Measurements from ENCODE around the gene SCN10A. TPM values are rescaled to one million over a fixed set of nuclear protein-coding genes. Genes with fewer than 3 reads are reported as not detected.

Gene SCN10A
- total and polyA plus RNA-seq, 5 donors = 0.07 to 0.31 (median 0.15) TPM; not detected in 1

DNA sequence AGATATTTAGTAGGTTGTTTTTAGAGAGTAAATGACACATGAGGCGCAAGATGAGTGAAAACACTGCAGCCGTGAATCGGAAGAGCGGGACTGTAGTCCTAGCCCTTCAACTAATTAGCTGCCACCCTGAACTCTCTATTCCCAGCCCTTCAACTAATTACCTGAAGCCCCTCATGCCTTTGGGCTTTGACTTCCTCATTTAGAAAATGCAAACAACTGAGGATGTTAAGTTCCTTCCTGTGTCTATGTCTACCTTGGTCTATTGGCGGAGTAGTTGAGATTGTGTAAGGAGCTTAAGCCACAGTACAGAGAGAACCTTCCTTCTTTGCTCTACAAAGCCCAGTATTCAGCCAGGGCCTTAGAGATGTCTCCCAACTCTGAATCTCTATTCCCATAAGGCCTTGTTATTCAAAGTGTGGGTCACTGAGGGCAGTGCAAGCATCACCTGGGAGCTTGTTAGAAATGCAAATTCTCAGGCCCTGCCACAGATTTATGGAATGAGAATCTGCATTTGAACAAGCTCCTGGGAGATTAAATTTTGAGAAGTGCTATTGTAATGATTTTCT lies 94.7 kb downstream of the SCN10A start:
- DNase-seq (no peak), ATAC-seq (no peak)
- Histone ChIP-seq H3K27me3 (ENCODE audit: control insufficient read depth, insufficient read depth) (no peaks in the 10 kb centered on the region), H3K4me1 (ENCODE audit: control insufficient read depth, insufficient read depth, low read length) (no peaks in the 10 kb centered on the region), H3K9me3 (ENCODE audit: control insufficient read depth, low read length) (no peaks in the 10 kb centered on the region), H3K4me3 (ENCODE audit: low read length) (no peak overlapping the region), H3K27ac (ENCODE audit: low read length) (no peak overlapping the region)
- 88% methylated on average over 5 of the region's 5 CpGs for WGBS
- intact Hi-C loops (cut with DNase I) = no loop called here

DNA sequence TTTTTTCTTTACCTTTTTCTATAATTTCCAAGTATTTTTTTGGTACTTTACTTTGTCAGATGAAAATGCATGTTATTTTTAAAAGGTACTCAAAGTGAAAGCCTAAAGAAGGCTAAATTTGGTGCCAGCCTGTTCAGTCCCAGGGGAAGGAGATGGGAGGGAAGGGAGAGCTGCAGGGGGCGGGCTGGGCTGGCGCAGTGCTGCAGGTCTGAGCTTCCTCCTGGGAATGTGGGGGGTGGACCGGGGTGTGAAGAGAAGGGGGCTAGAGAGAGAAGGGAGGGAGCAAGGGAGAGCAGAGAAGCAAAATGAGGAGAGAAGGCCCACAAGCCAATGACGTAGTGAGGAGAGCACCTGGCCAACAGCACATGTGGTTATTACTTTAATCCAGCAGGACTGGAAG lies 95.6 kb downstream of the SCN10A start:
- Histone ChIP-seq H3K4me1 (ENCODE audit: control insufficient read depth, insufficient read depth, low read length) (no peaks in the 10 kb centered on the region), H3K27ac (ENCODE audit: low read length) (peak overlapping the region; percentile 8), H3K9me3 (ENCODE audit: control insufficient read depth, low read length) (no peaks in the 10 kb centered on the region), H3K27me3 (ENCODE audit: control insufficient read depth, insufficient read depth) (no peaks in the 10 kb centered on the region), H3K4me3 (ENCODE audit: low read length) (no peak overlapping the region)
- ATAC-seq (no peak), DNase-seq (no peak)
- 45% methylated on average over 4 of the region's 4 CpGs for WGBS
- intact Hi-C loops (cut with DNase I) = no loop called here

- peak; percentile 34 to 80 (median 77) for DNase-seq
- H3K9me3 ChIP-seq (ENCODE audit: control insufficient read depth, low read length) = no peaks in the 10 kb centered on the region
- peak; percentile 92 to 93 for ATAC-seq
- no peaks in the 10 kb centered on the region for H3K4me1 ChIP-seq (ENCODE audit: control insufficient read depth, insufficient read depth, low read length)
- WGBS = 80% methylated on average over 5 of the region's 5 CpGs
- H3K27ac ChIP-seq (ENCODE audit: low read length) = peak overlapping the region; percentile 83
- intact Hi-C loops (cut with DNase I) = no loop called here
- no peaks in the 10 kb centered on the region for H3K27me3 ChIP-seq (ENCODE audit: control insufficient read depth, insufficient read depth)
- H3K4me3 ChIP-seq (ENCODE audit: low read length) = no peak overlapping the region
These were observed 98.4 kb downstream of the SCN10A start for GRCh38 chr3:38717355-38718240.

- H3K27ac ChIP-seq (ENCODE audit: low read length) = no peak overlapping the region
- DNase-seq (no peak), ATAC-seq (no peak)
- WGBS = 78% methylated on average over 2 of the region's 2 CpGs
- intact Hi-C loops (cut with DNase I) = no loop called here
- no peaks in the 10 kb centered on the region for H3K27me3 ChIP-seq (ENCODE audit: control insufficient read depth, insufficient read depth)
- no peak overlapping the region for H3K4me3 ChIP-seq (ENCODE audit: low read length)
- H3K9me3 ChIP-seq (ENCODE audit: control insufficient read depth, low read length) = no peaks in the 10 kb centered on the region
- H3K4me1 ChIP-seq (ENCODE audit: control insufficient read depth, insufficient read depth, low read length) = no peaks in the 10 kb centered on the region
These were observed 102.9 kb downstream of the SCN10A start for GRCh38 chr3:38713121-38713520.

DNA sequence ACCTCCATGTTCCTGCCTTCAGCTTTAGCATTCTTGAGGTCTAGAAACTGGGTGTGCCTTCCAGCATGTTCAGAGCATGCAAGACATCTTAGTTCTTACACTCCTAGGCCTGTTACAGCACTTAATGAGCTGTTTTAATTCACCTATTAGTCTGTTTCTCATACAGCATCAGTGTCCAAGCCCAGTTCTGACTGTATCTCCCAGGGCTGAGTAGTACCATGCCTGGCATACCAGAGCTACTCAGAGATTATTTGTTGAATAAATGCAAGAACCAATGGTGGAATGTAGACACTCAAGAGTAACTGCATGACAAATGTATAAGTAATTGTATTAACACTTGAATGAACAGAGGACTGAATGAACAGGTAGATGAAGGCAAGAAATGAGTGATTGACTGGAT lies 104.7 kb downstream of the SCN10A start:
- Histone ChIP-seq H3K27me3 (ENCODE audit: control insufficient read depth, insufficient read depth) (no peaks in the 10 kb centered on the region), H3K9me3 (ENCODE audit: control insufficient read depth, low read length) (no peaks in the 10 kb centered on the region), H3K4me3 (ENCODE audit: low read length) (no peak overlapping the region), H3K4me1 (ENCODE audit: control insufficient read depth, insufficient read depth, low read length) (no peaks in the 10 kb centered on the region), H3K27ac (ENCODE audit: low read length) (no peak overlapping the region)
- no peak for DNase-seq
- ATAC-seq = no peak
- intact Hi-C loops (cut with DNase I) = no loop called here

GRCh38 chr3:38707730-38708129 lies 108.3 kb downstream of the SCN10A start:
- intact Hi-C loops (cut with DNase I) = loop anchor here in 1 of 4 donors (10.0 kb wide), 1 partner anchor 137 kb away; no protein-coding TSS in a partner anchor
- H3K4me1 ChIP-seq (ENCODE audit: control insufficient read depth, insufficient read depth, low read length) = no peaks in the 10 kb centered on the region
- ATAC-seq (no peak), DNase-seq (no peak)
- no peaks in the 10 kb centered on the region for H3K27me3 ChIP-seq (ENCODE audit: control insufficient read depth, insufficient read depth)
- no peaks in the 10 kb centered on the region for H3K9me3 ChIP-seq (ENCODE audit: control insufficient read depth, low read length)
- no peak overlapping the region for H3K4me3 ChIP-seq (ENCODE audit: low read length)
- no peak overlapping the region for H3K27ac ChIP-seq (ENCODE audit: low read length)
- WGBS = 7% methylated on average over 1 of the region's 1 CpG

DNA sequence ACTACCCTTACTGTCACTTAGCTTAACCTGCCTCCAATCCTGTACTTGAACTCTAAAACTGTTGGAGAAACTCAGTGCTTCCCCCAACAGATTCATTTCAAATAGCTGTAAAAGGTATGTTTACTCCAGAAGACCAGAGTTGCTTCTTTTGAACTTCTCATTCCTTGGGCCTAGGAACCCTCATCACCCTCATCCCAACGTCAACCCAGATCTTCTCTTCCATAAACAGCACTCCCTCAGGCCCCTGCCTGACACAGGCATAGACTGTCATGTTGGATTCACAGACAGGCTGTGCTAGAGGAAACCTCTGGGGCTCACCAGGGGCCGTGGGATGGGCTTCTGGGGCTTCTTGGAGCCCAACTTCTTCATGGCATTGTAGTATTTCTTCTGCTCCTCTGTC lies 109.1 kb downstream of the SCN10A start:
- no peak for DNase-seq
- Histone ChIP-seq H3K9me3 (ENCODE audit: control insufficient read depth, low read length) (no peaks in the 10 kb centered on the region), H3K27me3 (ENCODE audit: control insufficient read depth, insufficient read depth) (no peaks in the 10 kb centered on the region), H3K27ac (ENCODE audit: low read length) (no peak overlapping the region), H3K4me1 (ENCODE audit: control insufficient read depth, insufficient read depth, low read length) (no peaks in the 10 kb centered on the region), H3K4me3 (ENCODE audit: low read length) (no peak overlapping the region)
- intact Hi-C loops (cut with DNase I) = loop anchor here in 1 of 4 donors (10.0 kb wide), 1 partner anchor 138 kb away; no protein-coding TSS in a partner anchor
- no peak for ATAC-seq
- WGBS = 60% methylated on average over 2 of the region's 2 CpGs

DNA sequence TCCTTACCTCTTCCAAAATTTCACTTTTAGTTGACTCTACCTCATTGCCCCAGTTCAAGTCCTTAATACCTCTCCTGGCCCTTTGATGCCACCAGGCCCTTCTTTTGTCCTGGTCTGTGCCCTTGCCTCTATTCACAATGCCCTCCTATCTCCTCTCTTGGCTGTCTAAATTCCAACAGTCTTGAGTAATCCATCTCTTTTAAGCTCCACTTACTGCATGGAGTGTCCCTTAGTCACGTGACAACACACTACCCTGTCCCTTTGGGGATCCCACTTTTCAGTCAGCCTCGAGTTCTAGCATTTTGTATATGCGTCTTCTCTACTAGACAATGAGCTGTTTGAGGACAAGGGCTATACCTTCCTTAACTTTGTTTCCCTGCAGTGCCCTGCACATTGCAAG lies 113.8 kb downstream of the SCN10A start:
- intact Hi-C loops (cut with DNase I) = loop anchor here in 1 of 4 donors (10.0 kb wide), 1 partner anchor 143 kb away; no protein-coding TSS in a partner anchor
- DNase-seq (no peak), ATAC-seq (no peak)
- no peaks in the 10 kb centered on the region for H3K4me1 ChIP-seq (ENCODE audit: control insufficient read depth, insufficient read depth, low read length)
- no peak overlapping the region for H3K27ac ChIP-seq (ENCODE audit: low read length)
- no peaks in the 10 kb centered on the region for H3K27me3 ChIP-seq (ENCODE audit: control insufficient read depth, insufficient read depth)
- H3K4me3 ChIP-seq (ENCODE audit: low read length) = no peak overlapping the region
- 71% methylated on average over 3 of the region's 3 CpGs for WGBS
- no peaks in the 10 kb centered on the region for H3K9me3 ChIP-seq (ENCODE audit: control insufficient read depth, low read length)

GRCh38 chr3:38698760-38699159 lies 117.3 kb downstream of the SCN10A start:
- no peaks in the 10 kb centered on the region for H3K9me3 ChIP-seq (ENCODE audit: control insufficient read depth, low read length)
- DNase-seq (no peak), ATAC-seq (peak in 1 of 2 donors; percentile 63)
- no peaks in the 10 kb centered on the region for H3K4me1 ChIP-seq (ENCODE audit: control insufficient read depth, insufficient read depth, low read length)
- intact Hi-C loops (cut with DNase I) = no loop called here
- no peaks in the 10 kb centered on the region for H3K27me3 ChIP-seq (ENCODE audit: control insufficient read depth, insufficient read depth)
- WGBS = 71% methylated on average over 5 of the region's 5 CpGs
- no peak overlapping the region for H3K27ac ChIP-seq (ENCODE audit: low read length)
- H3K4me3 ChIP-seq (ENCODE audit: low read length) = no peak overlapping the region

- DNase-seq (no peak), ATAC-seq (no peak)
- H3K4me3 ChIP-seq (ENCODE audit: low read length) = no peak overlapping the region
- no peaks in the 10 kb centered on the region for H3K27me3 ChIP-seq (ENCODE audit: control insufficient read depth, insufficient read depth)
- H3K4me1 ChIP-seq (ENCODE audit: control insufficient read depth, insufficient read depth, low read length) = no peaks in the 10 kb centered on the region
- WGBS = 95% methylated on average over 12 of the region's 12 CpGs
- no peak overlapping the region for H3K27ac ChIP-seq (ENCODE audit: low read length)
- H3K9me3 ChIP-seq (ENCODE audit: control insufficient read depth, low read length) = no peaks in the 10 kb centered on the region
- intact Hi-C loops (cut with DNase I) = no loop called here
These were observed 118.0 kb downstream of the SCN10A start for GRCh38 chr3:38698061-38698460.

DNA sequence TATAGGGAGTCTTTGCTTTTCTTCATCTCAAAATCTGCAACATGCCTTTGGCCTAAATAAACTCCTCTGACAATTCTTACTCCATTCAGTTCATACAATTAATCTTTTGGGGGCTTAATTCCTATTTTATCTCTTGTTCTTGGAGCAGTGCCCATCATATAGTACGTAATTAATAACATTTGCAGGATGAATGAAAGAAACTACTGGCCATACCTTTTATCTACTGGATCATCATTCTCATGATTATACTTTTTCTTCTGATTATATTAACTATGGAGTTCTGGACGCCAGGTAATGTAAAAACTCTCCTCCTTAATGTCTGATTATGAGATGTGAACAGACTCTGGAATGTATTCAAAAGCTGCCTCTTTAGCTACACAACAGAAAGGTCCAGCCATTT lies 120.0 kb downstream of the SCN10A start:
- no peak for DNase-seq
- intact Hi-C loops (cut with DNase I) = no loop called here
- H3K4me1 ChIP-seq (ENCODE audit: control insufficient read depth, insufficient read depth, low read length) = no peaks in the 10 kb centered on the region
- ATAC-seq = no peak
- 67% methylated on average over 2 of the region's 2 CpGs for WGBS
- no peaks in the 10 kb centered on the region for H3K9me3 ChIP-seq (ENCODE audit: control insufficient read depth, low read length)
- no peaks in the 10 kb centered on the region for H3K27me3 ChIP-seq (ENCODE audit: control insufficient read depth, insufficient read depth)
- H3K4me3 ChIP-seq (ENCODE audit: low read length) = no peak overlapping the region
- no peak overlapping the region for H3K27ac ChIP-seq (ENCODE audit: low read length)

Measured in right cardiac atrium (tissue), 5 donors.